ENCODE data around the gene NCKAP5. TPM values are rescaled to one million over a fixed set of nuclear protein-coding genes. Genes with fewer than 3 reads are reported as not detected.

Gene NCKAP5
- total and polyA plus RNA-seq, 9 donors, result 0.80 to 2.7 (median 2.2) TPM

- TF ChIP-seq CTCF (IDR thresholded peaks at IDR 0.05), result no peak
- TF ChIP-seq EP300 (IDR thresholded peaks at IDR 0.05), result no peak
- TF ChIP-seq POLR2A (IDR thresholded peaks at IDR 0.05), result no peak
- no peak for DNase-seq
- peaks cover 5% of the 10 kb centered on the region for H3K4me1 ChIP-seq (ENCODE audit: insufficient read depth)
- no peaks in the 10 kb centered on the region for H3K36me3 ChIP-seq
- no peaks in the 10 kb centered on the region for H3K9me3 ChIP-seq
- no peak overlapping the region for H3K27ac ChIP-seq
- intact Hi-C loops (cut with DNase I), result no loop called here
- 86 to 87% (median 86%) methylated on average over 7 of the region's 7 CpGs for WGBS, 3 donors
- no peak overlapping the region for H3K4me3 ChIP-seq
- no peaks in the 10 kb centered on the region for H3K27me3 ChIP-seq
These were observed 59.6 kb downstream of the NCKAP5 start for GRCh38 chr2:133508546-133509165.

- 73 to 85% (median 76%) methylated on average over 6 of the region's 6 CpGs for WGBS, 3 donors
- H3K4me1 ChIP-seq (ENCODE audit: insufficient read depth), result peaks cover 5% of the 10 kb centered on the region
- intact Hi-C loops (cut with DNase I), result no loop called here
- H3K9me3 ChIP-seq, result no peaks in the 10 kb centered on the region
- no peak for DNase-seq
- H3K27ac ChIP-seq, result no peak overlapping the region
- no peaks in the 10 kb centered on the region for H3K36me3 ChIP-seq
- no peak overlapping the region for H3K4me3 ChIP-seq
- TF ChIP-seq EP300 (IDR thresholded peaks at IDR 0.05), result no peak
- no peak for TF ChIP-seq CTCF (IDR thresholded peaks at IDR 0.05)
- no peak for TF ChIP-seq POLR2A (IDR thresholded peaks at IDR 0.05)
- no peaks in the 10 kb centered on the region for H3K27me3 ChIP-seq
These were observed 61.3 kb downstream of the NCKAP5 start for GRCh38 chr2:133506996-133507395.

- no peak overlapping the region for H3K27ac ChIP-seq
- intact Hi-C loops (cut with DNase I), result no loop called here
- no peak for TF ChIP-seq POLR2A (IDR thresholded peaks at IDR 0.05)
- no peak for TF ChIP-seq CTCF (IDR thresholded peaks at IDR 0.05)
- WGBS, 3 donors, result 50 to 56% (median 50%) methylated on average over 4 of the region's 4 CpGs
- H3K4me1 ChIP-seq (ENCODE audit: insufficient read depth), result peaks cover 5% of the 10 kb centered on the region
- H3K36me3 ChIP-seq, result no peaks in the 10 kb centered on the region
- peak; percentile 27 to 81 (median 49) for DNase-seq
- no peaks in the 10 kb centered on the region for H3K27me3 ChIP-seq
- no peaks in the 10 kb centered on the region for H3K9me3 ChIP-seq
- no peak overlapping the region for H3K4me3 ChIP-seq
These were observed 63.4 kb downstream of the NCKAP5 start for GRCh38 chr2:133504566-133505505.

- no peak for DNase-seq
- 76 to 83% (median 79%) methylated on average over 1 of the region's 1 CpG for WGBS, 3 donors
- Histone ChIP-seq H3K4me1 (ENCODE audit: insufficient read depth) (peaks cover 5% of the 10 kb centered on the region), H3K27me3 (no peaks in the 10 kb centered on the region), H3K9me3 (no peaks in the 10 kb centered on the region), H3K4me3 (no peak overlapping the region), H3K27ac (no peak overlapping the region), H3K36me3 (no peaks in the 10 kb centered on the region)
- intact Hi-C loops (cut with DNase I), result no loop called here
- TF ChIP-seq CTCF (IDR thresholded peaks at IDR 0.05), result no peak
- no peak for TF ChIP-seq POLR2A (IDR thresholded peaks at IDR 0.05)
- no peak for TF ChIP-seq EP300 (IDR thresholded peaks at IDR 0.05)
These were observed 64.3 kb downstream of the NCKAP5 start for GRCh38 chr2:133503927-133504326.

Measured in ovary (tissue), 9 donors.